Mesothelial cell of epicardium (in vitro differentiated cells): ENCODE measurements around the gene GPR68. TPM values are rescaled to one million over a fixed set of nuclear protein-coding genes. Genes with fewer than 3 reads are reported as not detected.

Experiments
- DNase-seq, 2 experiments: peaks; one replicate each; pipeline ENCODE4 v3.0.0; 2021; ENCODE audit warnings: low spot score in 2 of 2; ENCODE audit not compliant: unreplicated experiment in 2 of 2
- H3K27ac Mint-ChIP-seq: 2 replicates; pipeline ENCODE4 v1.8.0; 2021; ENCODE audit warnings: mixed read lengths
- H3K27me3 Mint-ChIP-seq: 2 replicates; pipeline ENCODE4 v1.8.0; 2021; ENCODE audit warnings: low read depth, mixed read lengths
- H3K36me3 Mint-ChIP-seq: 2 replicates; pipeline ENCODE4 v1.8.0; 2021; ENCODE audit warnings: mixed read lengths
- H3K4me1 Mint-ChIP-seq: 2 replicates; pipeline ENCODE4 v1.8.0; 2021; ENCODE audit warnings: mixed read lengths
- H3K4me3 Mint-ChIP-seq: 2 replicates; pipeline ENCODE4 v1.8.0; 2021; ENCODE audit warnings: mild to moderate bottlenecking, moderate library complexity, mixed read lengths
- H3K9me3 Mint-ChIP-seq: 2 replicates; pipeline ENCODE4 v1.8.0; 2021; ENCODE audit warnings: mixed read lengths
- total RNA-seq: library from RNA; stranded (reverse); gene quantifications from 3 replicates; pipeline ENCODE4 v1.2.1, GENCODE V29; 2021
- TF ChIP-seq, protein P1 (sequence below): fragments of 200-600 bp; sonication (generic); IDR thresholded peaks from one replicate; pipeline ENCODE4 v1.5.0; 2021; ENCODE audit warnings: antibody characterized with exemption; ENCODE audit not compliant: unreplicated experiment

GPR68 gene
- total RNA-seq, 1 donor from 2014 or later: 1.1 TPM

DNA sequence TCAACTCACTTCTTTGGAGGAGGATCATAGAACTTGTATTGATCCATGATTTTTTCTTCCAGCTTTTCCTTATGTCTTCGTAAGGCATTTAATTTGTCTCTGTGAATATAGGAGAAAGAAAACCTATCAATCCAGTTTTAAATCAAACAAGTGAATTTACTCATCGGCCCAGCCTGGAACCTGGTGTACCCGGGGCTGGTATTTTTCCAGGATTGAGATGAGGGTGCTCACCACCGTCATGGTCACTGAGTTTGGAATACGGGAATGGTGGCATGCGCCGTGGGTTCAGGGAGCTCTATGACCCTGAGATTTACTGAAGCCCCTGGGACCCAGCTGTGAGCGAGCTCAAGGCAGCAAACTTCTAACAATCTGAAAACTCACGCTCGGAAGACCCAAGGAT is 46.5 kb upstream of the GPR68 start:
- Mint-ChIP-seq H3K27me3 (no peaks in the 10 kb centered on the region), H3K9me3 (no peaks in the 10 kb centered on the region), H3K36me3 (peaks cover 8% of the 10 kb centered on the region), H3K4me3 (no peak overlapping the region), H3K4me1 (peaks cover 2% of the 10 kb centered on the region), H3K27ac (no peak overlapping the region)
- DNase-seq: no peak
- TF ChIP-seq, protein P1, sequence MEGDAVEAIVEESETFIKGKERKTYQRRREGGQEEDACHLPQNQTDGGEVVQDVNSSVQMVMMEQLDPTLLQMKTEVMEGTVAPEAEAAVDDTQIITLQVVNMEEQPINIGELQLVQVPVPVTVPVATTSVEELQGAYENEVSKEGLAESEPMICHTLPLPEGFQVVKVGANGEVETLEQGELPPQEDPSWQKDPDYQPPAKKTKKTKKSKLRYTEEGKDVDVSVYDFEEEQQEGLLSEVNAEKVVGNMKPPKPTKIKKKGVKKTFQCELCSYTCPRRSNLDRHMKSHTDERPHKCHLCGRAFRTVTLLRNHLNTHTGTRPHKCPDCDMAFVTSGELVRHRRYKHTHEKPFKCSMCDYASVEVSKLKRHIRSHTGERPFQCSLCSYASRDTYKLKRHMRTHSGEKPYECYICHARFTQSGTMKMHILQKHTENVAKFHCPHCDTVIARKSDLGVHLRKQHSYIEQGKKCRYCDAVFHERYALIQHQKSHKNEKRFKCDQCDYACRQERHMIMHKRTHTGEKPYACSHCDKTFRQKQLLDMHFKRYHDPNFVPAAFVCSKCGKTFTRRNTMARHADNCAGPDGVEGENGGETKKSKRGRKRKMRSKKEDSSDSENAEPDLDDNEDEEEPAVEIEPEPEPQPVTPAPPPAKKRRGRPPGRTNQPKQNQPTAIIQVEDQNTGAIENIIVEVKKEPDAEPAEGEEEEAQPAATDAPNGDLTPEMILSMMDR: no peak

DNA sequence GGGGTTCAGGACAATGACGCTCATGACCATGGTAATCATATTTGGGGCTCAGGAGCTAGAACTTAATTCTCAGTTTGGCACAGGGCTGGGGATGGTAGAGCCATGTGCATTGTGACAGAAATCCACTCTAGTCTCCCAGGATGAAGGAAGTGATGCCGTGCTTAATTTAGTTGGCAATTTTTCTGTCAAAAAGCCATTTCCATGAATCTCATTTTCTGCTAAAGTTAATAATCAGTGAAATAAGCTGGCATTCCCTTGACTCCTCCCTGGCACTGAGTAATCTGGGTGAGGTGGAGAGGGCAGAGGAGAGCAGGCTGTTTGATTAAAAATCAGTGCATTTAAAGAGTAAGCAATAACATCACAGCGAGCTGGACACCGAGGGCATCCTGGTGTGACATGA is 45.0 kb upstream of the GPR68 start:
- H3K27ac Mint-ChIP-seq: no peak overlapping the region
- no peak overlapping the region for H3K4me3 Mint-ChIP-seq
- peaks cover 13% of the 10 kb centered on the region for H3K4me1 Mint-ChIP-seq

DNA sequence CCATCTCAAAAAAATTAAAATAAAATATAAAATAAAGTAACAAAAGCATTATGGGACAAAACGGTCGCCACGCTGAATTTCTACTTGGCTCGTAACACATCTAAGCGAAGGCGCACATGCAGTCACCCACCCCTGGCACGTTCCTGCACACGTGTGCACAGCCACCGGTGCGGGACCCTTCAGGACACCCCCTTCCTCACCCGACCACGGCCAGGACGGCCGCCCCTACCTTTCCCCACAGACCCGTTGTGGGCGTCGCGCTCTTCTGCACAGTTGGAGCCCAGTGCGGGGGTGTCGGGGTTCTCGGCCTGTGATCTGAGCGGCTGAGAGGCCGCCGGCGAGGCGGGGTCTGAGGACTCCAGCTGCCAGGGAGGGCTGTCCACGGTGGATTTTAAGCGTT is 44.4 kb upstream of the GPR68 start:
- TF ChIP-seq, protein P1: no peak
- H3K36me3 Mint-ChIP-seq: peaks cover 4% of the 10 kb centered on the region
- H3K27ac Mint-ChIP-seq: no peak overlapping the region
- DNase-seq: no peak
- no peak overlapping the region for H3K4me3 Mint-ChIP-seq
- H3K4me1 Mint-ChIP-seq: peaks cover 19% of the 10 kb centered on the region
- H3K27me3 Mint-ChIP-seq: no peaks in the 10 kb centered on the region
- H3K9me3 Mint-ChIP-seq: no peaks in the 10 kb centered on the region

More for the DNA sequence above, 45.0 kb upstream of the GPR68 start:
- TF ChIP-seq, protein P1: no peak
- DNase-seq: no peak
- Mint-ChIP-seq H3K9me3 (no peaks in the 10 kb centered on the region), H3K36me3 (peaks cover 8% of the 10 kb centered on the region), H3K27me3 (no peaks in the 10 kb centered on the region)

DNA sequence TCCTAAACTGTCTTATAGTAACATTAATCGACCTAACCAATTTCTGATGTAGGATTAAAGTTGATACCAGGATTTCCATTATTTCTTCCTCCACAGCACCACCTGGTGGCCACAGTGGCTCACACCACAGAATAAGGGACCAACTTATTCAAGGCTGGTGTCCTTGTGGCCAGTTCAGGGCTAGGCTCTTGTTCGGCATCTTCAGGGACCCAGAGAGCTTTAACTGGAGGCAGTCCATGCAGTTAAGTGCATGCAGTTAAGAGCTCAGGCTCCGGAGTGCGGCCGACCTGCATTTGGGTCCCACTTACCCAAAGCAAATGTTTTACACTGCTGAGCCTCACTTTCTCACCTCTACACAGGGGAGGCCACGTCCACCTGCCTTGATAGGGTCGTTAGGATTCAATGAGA is 42.0 kb upstream of the GPR68 start:
- Mint-ChIP-seq H3K4me3 (no peak overlapping the region), H3K27me3 (no peaks in the 10 kb centered on the region), H3K27ac (no peak overlapping the region), H3K4me1 (peaks cover 27% of the 10 kb centered on the region), H3K9me3 (peaks cover 4% of the 10 kb centered on the region), H3K36me3 (peaks cover 11% of the 10 kb centered on the region)
- TF ChIP-seq, protein P1: peak; percentile 89
- peak; percentile 56 to 80 for DNase-seq

DNA sequence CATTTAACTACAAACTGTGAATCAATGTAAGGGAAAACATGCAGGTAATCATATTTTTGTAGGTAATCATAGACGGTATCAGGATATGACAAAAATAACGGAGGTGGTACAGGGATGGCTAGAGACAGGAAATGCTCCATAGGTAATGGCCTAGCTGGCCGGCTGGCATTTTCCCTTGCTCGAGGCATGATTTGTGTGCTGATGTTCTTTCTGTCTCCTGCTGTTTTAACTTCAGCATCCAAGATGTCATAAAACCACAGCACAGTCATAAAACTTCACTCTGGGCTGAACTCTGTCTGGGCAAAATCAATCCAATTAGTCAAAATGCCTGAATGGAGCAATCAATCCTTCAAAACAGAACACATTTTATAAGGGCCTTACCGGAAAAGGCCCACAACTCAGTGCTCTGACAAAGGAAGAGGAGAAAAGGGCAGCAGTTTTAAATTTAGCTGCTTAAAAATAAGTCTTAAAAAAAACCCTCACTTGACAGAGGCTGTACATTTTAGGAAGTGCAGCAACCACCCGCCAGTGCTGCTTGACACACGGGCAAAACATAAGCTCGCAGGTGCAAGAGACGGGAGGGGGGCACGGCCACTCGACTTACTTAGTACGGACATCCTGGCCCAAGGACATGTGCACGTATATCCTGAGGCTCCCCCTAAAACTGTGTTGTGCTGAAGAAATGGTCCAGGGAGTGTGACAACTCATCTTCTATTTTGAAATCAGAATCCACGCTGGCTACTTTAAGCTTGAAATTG is 40.5 kb upstream of the GPR68 start:
- Mint-ChIP-seq H3K4me3 (no peak overlapping the region), H3K27me3 (no peaks in the 10 kb centered on the region), H3K36me3 (peaks cover 12% of the 10 kb centered on the region), H3K27ac (peak overlapping the region; percentile 62), H3K4me1 (peaks cover 27% of the 10 kb centered on the region), H3K9me3 (peaks cover 4% of the 10 kb centered on the region)
- TF ChIP-seq, protein P1: no peak
- no peak for DNase-seq
